Thyroid gland (tissue), 4 donors: ENCODE results near the gene EDNRB.

Experiments
- POLR2A ChIP-seq, 2 donors: fragments of 450-650 bp; IDR thresholded peaks; one replicate each; pipeline ENCODE4 v1.6.1; 2017; ENCODE audit warnings: antibody characterized with exemption in 2 of 2, mild to moderate bottlenecking in 2 of 2, moderate library complexity in 1 of 2
- TF ChIP-seq, protein P1 (sequence below), 6 experiments: fragments of 200-600 bp in 3 of 6; fragments of 450-650 bp in 3 of 6; sonication (generic) in 3 of 6; IDR thresholded peaks; one replicate each; pipeline ENCODE4 v1.5.1; 2016 to 2019; ENCODE audit warnings: antibody characterized with exemption in 6 of 6, mild to moderate bottlenecking in 2 of 6, inconsistent platforms in 1 of 6, moderate library complexity in 1 of 6

DNA sequence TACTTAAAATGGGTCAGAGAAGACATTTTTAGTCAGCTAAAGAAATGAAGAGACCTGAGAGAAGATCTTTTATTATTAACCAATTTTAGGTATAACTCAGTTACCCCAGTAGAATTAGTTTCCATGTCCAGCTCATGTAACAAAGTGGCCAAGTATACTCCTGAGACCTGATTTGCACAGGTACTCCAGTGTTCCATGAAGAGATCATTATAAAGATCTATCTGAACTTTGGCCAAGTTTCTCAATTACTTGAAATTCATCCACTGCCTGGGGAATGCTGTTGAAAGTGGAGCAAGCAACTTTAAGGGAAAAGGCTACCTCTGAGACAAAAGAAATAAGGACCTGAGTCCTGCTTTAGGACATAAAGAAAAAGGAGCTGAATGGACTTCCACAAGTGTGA lies 47.0 kb downstream of the EDNRB start:
- TF ChIP-seq, protein P1, sequence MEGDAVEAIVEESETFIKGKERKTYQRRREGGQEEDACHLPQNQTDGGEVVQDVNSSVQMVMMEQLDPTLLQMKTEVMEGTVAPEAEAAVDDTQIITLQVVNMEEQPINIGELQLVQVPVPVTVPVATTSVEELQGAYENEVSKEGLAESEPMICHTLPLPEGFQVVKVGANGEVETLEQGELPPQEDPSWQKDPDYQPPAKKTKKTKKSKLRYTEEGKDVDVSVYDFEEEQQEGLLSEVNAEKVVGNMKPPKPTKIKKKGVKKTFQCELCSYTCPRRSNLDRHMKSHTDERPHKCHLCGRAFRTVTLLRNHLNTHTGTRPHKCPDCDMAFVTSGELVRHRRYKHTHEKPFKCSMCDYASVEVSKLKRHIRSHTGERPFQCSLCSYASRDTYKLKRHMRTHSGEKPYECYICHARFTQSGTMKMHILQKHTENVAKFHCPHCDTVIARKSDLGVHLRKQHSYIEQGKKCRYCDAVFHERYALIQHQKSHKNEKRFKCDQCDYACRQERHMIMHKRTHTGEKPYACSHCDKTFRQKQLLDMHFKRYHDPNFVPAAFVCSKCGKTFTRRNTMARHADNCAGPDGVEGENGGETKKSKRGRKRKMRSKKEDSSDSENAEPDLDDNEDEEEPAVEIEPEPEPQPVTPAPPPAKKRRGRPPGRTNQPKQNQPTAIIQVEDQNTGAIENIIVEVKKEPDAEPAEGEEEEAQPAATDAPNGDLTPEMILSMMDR (IDR thresholded peaks at IDR 0.05) = no peak
- no peak for TF ChIP-seq POLR2A (IDR thresholded peaks at IDR 0.05)
